Esophagus squamous epithelium (tissue), 4 donors: ENCODE measurements around the gene FAM32A.

Source experiments
- POLR2A ChIP-seq, 4 donors: fragments of 450-650 bp; IDR thresholded peaks; one replicate each; pipeline ENCODE4 v1.6.1; 2017; ENCODE audit warnings: antibody characterized with exemption in 4 of 4, mild to moderate bottlenecking in 4 of 4, moderate library complexity in 3 of 4
- TF ChIP-seq, protein P1 (sequence below), 6 experiments: fragments of 450-650 bp in 4 of 6; fragments of 200-600 bp in 2 of 6; sonication (generic) in 2 of 6; IDR thresholded peaks; one replicate each; pipeline ENCODE4 v1.5.1; 2016 to 2019; ENCODE audit warnings: antibody characterized with exemption in 6 of 6, mild to moderate bottlenecking in 4 of 6, moderate library complexity in 4 of 6

DNA sequence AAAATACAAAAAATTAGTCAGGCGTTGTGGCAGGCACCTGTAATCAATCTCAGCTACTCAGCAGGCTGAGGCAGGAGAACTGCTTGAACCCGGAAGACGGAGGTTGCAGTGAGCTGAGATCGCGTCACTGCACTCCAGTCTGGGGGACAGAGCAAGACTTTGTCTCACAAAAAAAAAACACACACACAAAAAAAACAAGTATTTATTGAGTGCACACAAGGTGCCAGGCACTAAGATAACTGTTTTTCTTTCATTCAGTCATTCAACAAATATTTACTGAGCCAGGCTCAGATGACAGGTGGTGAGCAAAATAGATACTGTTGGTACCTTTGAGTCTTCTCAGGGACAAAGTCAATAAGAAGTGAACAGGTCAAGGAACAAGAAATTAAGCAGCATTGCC, 18.2 kb upstream of the FAM32A start:
- TF ChIP-seq, protein P1, sequence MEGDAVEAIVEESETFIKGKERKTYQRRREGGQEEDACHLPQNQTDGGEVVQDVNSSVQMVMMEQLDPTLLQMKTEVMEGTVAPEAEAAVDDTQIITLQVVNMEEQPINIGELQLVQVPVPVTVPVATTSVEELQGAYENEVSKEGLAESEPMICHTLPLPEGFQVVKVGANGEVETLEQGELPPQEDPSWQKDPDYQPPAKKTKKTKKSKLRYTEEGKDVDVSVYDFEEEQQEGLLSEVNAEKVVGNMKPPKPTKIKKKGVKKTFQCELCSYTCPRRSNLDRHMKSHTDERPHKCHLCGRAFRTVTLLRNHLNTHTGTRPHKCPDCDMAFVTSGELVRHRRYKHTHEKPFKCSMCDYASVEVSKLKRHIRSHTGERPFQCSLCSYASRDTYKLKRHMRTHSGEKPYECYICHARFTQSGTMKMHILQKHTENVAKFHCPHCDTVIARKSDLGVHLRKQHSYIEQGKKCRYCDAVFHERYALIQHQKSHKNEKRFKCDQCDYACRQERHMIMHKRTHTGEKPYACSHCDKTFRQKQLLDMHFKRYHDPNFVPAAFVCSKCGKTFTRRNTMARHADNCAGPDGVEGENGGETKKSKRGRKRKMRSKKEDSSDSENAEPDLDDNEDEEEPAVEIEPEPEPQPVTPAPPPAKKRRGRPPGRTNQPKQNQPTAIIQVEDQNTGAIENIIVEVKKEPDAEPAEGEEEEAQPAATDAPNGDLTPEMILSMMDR (IDR thresholded peaks at IDR 0.05): no peak
- no peak for TF ChIP-seq POLR2A (IDR thresholded peaks at IDR 0.05)
